IMR-90 (cell line): ENCODE data around the gene FAM83E. TPM values are rescaled to one million over a fixed set of nuclear protein-coding genes. Genes with fewer than 3 reads are reported as not detected.

ENCODE experiments used
- ATAC-seq: fragments of 200-7000 bp; cut with Tn5 transposase; 2 replicates; pipeline ENCODE4 v1.9.1; 2020; ENCODE audit warnings: low read depth, mild to moderate bottlenecking, moderate library complexity
- BruUV-seq: library from RNA; stranded (reverse); fragments of 400-500 nt; replicated peaks from 2 replicates; lab custom pipeline; 2021; lab: Mats Ljungman, UMichigan
- CTCF ChIA-PET: fragments of 300-600 bp; formaldehyde crosslinking; extraction: SDS; loops from one replicate; lab custom pipeline; 2021; ENCODE audit warnings: antibody characterized with exemption; lab: Yijun Ruan, JAX
- POLR2A ChIA-PET: fragments of 300-600 bp; sonication (Branson Sonifier 250); formaldehyde crosslinking; loops from one replicate; lab custom pipeline; 2022; ENCODE audit warnings: antibody characterized with exemption; ENCODE audit not compliant: unreplicated experiment; lab: Charles Lee
- DNase-seq: peaks from one replicate; pipeline ENCODE4 v3.0.0; 2013
- H2AFZ ChIP-seq: replicated peaks from 2 replicates; pipeline ENCODE3; 2013; ENCODE audit warnings: low read length, mild to moderate bottlenecking; ENCODE audit not compliant: poor library complexity
- H2AK5ac ChIP-seq: 2 replicates; pipeline ENCODE4 v1.6.1; 2013; ENCODE audit warnings: low read depth, low read length, inconsistent platforms
- H2AK9ac ChIP-seq: replicated peaks from 2 replicates; pipeline ENCODE3; 2013; ENCODE audit warnings: mild to moderate bottlenecking, low read depth, low read length, moderate library complexity; ENCODE audit not compliant: poor library complexity
- H2BK120ac ChIP-seq: 2 replicates; pipeline ENCODE4 v1.6.1; 2013; ENCODE audit warnings: low read depth, low read length, inconsistent platforms
- H2BK15ac ChIP-seq: 3 replicates; pipeline ENCODE4 v1.6.1; 2013; ENCODE audit warnings: low read depth, low read length, inconsistent platforms
- H2BK20ac ChIP-seq: 2 replicates; pipeline ENCODE4 v1.6.1; 2013; ENCODE audit warnings: low read depth, mild to moderate bottlenecking, inconsistent platforms, low read length, moderate library complexity
- H2BK5ac ChIP-seq: 2 replicates; pipeline ENCODE4 v1.6.1; 2013; ENCODE audit warnings: mild to moderate bottlenecking, low read depth, low read length, inconsistent platforms; ENCODE audit not compliant: poor library complexity, severe bottlenecking
- H3K14ac ChIP-seq: replicated peaks from 2 replicates; pipeline ENCODE4 v1.6.1; 2013; ENCODE audit warnings: low read depth, low read length, inconsistent platforms
- H3K18ac ChIP-seq: 2 replicates; pipeline ENCODE4 v1.6.1; 2013; ENCODE audit warnings: low read depth, low read length, control low read depth
- H3K23ac ChIP-seq: 2 replicates; pipeline ENCODE4 v1.6.1; 2013; ENCODE audit warnings: low read depth, low read length, inconsistent platforms
- H3K27ac ChIP-seq: 2 replicates; pipeline ENCODE4 v1.5.1; 2013; ENCODE audit warnings: mild to moderate bottlenecking, control low read depth, low read length; ENCODE audit not compliant: insufficient read depth
- H3K27me3 ChIP-seq: 2 replicates; pipeline ENCODE4 v1.6.1; 2013; ENCODE audit warnings: low read length; ENCODE audit not compliant: control insufficient read depth, insufficient read depth
- H3K36me3 ChIP-seq: 2 replicates; pipeline ENCODE4 v1.6.1; 2013; ENCODE audit warnings: low read length, mixed read lengths; ENCODE audit not compliant: control insufficient read depth, insufficient read depth
- H3K4ac ChIP-seq: 2 replicates; pipeline ENCODE4 v1.6.1; 2013; ENCODE audit warnings: low read depth, low read length, inconsistent platforms
- H3K4me1 ChIP-seq: 2 replicates; pipeline ENCODE4 v1.6.1; 2013; ENCODE audit warnings: low read length, mixed read lengths; ENCODE audit not compliant: control insufficient read depth, insufficient read depth
- H3K4me2 ChIP-seq: 2 replicates; pipeline ENCODE4 v1.6.1; 2013; ENCODE audit warnings: low read depth, mild to moderate bottlenecking, control low read depth, low read length, moderate library complexity
- H3K4me3 ChIP-seq: 2 replicates; pipeline ENCODE4 v1.5.1; 2013; ENCODE audit warnings: low read depth, mild to moderate bottlenecking, control low read depth, low read length, moderate library complexity; ENCODE audit not compliant: insufficient read depth
- H3K56ac ChIP-seq: 2 replicates; pipeline ENCODE4 v1.6.1; 2013; ENCODE audit warnings: low read length, inconsistent platforms; ENCODE audit not compliant: insufficient read depth; ENCODE audit errors: extremely low read depth
- H3K79me1 ChIP-seq, 2 experiments: 2 replicates each; pipeline ENCODE4 v1.6.1; 2013; ENCODE audit warnings: low read length in 2 of 2, inconsistent platforms in 1 of 2, low read depth in 1 of 2
- H3K9ac ChIP-seq: 2 replicates; pipeline ENCODE4 v1.6.1; 2013; ENCODE audit warnings: low read depth, low read length, control low read depth
- H3K9me1 ChIP-seq: 2 replicates; pipeline ENCODE4 v1.6.1; 2013; ENCODE audit warnings: low read length, inconsistent platforms; ENCODE audit not compliant: insufficient read depth
- H3K9me3 ChIP-seq: 2 replicates; pipeline ENCODE4 v1.6.1; 2013; ENCODE audit warnings: low read length; ENCODE audit not compliant: control insufficient read depth, insufficient read depth
- H4K20me1 ChIP-seq: 2 replicates; pipeline ENCODE4 v1.6.1; 2013; ENCODE audit warnings: low read length, inconsistent platforms; ENCODE audit not compliant: insufficient read depth
- H4K5ac ChIP-seq: 2 replicates; pipeline ENCODE4 v1.6.1; 2013; ENCODE audit warnings: mild to moderate bottlenecking, low read depth, low read length, control low read depth
- H4K8ac ChIP-seq, 2 experiments: 2 replicates each; pipeline ENCODE4 v1.6.1; 2013; ENCODE audit warnings: low read depth in 2 of 2, low read length in 2 of 2, control low read depth in 1 of 2, inconsistent platforms in 1 of 2
- H4K91ac ChIP-seq: 2 replicates; pipeline ENCODE4 v1.6.1; 2013; ENCODE audit warnings: low read depth, low read length, inconsistent platforms; ENCODE audit not compliant: insufficient read depth
- CHD1 ChIP-seq: IDR thresholded peaks from 2 replicates; pipeline ENCODE4 v1.6.1; 2012; ENCODE audit warnings: low read depth, low read length, improper control_type of control experiment
- NFE2L2 ChIP-seq: fragments of 150-350 bp; IDR thresholded peaks from 2 replicates; pipeline ENCODE4 v1.6.1; 2016; ENCODE audit warnings: low read depth, mild to moderate bottlenecking, low read length
- RAD21 ChIP-seq: IDR thresholded peaks from 2 replicates; pipeline ENCODE4 v1.6.1; 2012; ENCODE audit warnings: low read length, improper control_type of control experiment
- SMC3 ChIP-seq: fragments of 150-350 bp; IDR thresholded peaks from 2 replicates; pipeline ENCODE4 v1.6.1; 2016; ENCODE audit warnings: low read depth, mild to moderate bottlenecking, antibody characterized with exemption, low read length, moderate library complexity
- WGBS, 2 experiments: methylation state at CpG; one replicate each; pipeline versions ENCODE4 v1.1.5 to v1.1.7; 2013; ENCODE audit warnings: missing lambda C conversion rate in 2 of 2; ENCODE audit not compliant: insufficient read length in 1 of 2; ENCODE audit errors: extremely low coverage in 2 of 2; 5-methylcytosine and 5-hydroxymethylcytosine counted together
- dilution Hi-C: fragments of 300-500 bp; cut with HindIII; formaldehyde crosslinking; loops from one replicate; pipeline ENCODE4 v1.14.3; 2018; ENCODE audit warnings: low sequenced_read_pairs; ENCODE audit not compliant: unreplicated experiment
- in situ Hi-C: fragments of 300-500 bp; cut with MboI; formaldehyde crosslinking; loops from 3 replicates; pipeline ENCODE4 v1.14.3; 2019; ENCODE audit warnings: low sequenced_read_pairs, inconsistent platforms, mixed read lengths
- intact Hi-C: fragments of 100-400 bp; cut with micrococcal nuclease; formaldehyde crosslinking; loops from 2 replicates; pipeline ENCODE4 v1.10.0; 2022
- polyA plus RNA-seq, 3 experiments: library from polyadenylated mRNA; depleted of rRNA; stranded (reverse); fragments of >200 nt; gene quantifications; 2 replicates each; pipeline ENCODE4 v1.2.3, GENCODE V29; 2012; ENCODE audit warnings: low replicate concordance in 1 of 3
- total RNA-seq: library from RNA; depleted of rRNA; stranded (reverse); fragments of >200 nt; gene quantifications from 2 replicates; pipeline ENCODE4 v1.2.3, GENCODE V29; 2012

FAM83E gene
- total and polyA plus RNA-seq, 2 of the 4 experiments (the other 2 are of a cell fraction) = 0.05 to 0.36 TPM

DNA sequence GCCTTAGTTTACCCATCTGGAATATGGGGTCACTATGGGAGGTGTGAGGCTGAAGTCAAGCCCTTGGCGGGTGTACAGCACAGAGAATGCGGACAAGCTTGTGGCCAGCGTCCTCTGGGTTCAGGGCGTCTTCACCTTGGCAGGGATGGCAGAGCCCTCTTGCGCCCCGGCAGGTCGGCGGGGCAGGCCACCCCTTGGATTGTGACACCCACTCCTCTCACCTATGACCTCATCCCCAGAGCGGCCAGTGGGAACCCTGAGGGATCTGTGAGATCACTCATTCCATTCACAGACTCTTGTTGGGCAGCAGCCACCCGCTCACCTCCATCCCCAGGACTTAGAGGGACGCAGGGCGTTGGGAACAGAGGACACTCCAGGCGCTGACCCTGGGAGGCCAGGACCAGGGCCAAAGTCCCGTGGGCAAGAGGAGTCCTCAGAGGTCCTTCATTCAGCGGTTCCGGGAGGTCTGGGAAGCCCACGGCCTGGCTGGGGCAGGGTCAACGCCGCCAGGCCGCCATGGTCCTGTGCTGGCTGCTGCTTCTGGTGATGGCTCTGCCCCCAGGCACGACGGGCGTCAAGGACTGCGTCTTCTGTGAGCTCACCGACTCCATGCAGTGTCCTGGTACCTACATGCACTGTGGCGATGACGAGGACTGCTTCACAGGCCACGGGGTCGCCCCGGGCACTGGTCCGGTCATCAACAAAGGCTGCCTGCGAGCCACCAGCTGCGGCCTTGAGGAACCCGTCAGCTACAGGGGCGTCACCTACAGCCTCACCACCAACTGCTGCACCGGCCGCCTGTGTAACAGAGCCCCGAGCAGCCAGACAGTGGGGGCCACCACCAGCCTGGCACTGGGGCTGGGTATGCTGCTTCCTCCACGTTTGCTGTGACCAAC is 8.2 kb downstream of the FAM83E start, which contains the start of gene SPACA4 (continued):
- TF ChIP-seq CHD1 = no peak

- intact Hi-C loops (no loop called here), dilution Hi-C loops (no loop called here), in situ Hi-C loops (no loop called here)
- POLR2A ChIA-PET = no interaction called here
- Histone ChIP-seq H3K23ac (no peak overlapping the region), H3K18ac (no peak overlapping the region), H3K4me2 (no peak overlapping the region), H2BK20ac (no peak overlapping the region), H3K79me1 (no peaks in the 10 kb centered on the region), H3K4ac (no peak overlapping the region), H3K27ac (no peak overlapping the region), H3K9me1 (no peaks in the 10 kb centered on the region), H4K91ac (no peak overlapping the region), H4K20me1 (no peaks in the 10 kb centered on the region), H2BK120ac (no peak overlapping the region), H3K9ac (no peak overlapping the region), H4K5ac (no peak overlapping the region), H3K36me3 (no peaks in the 10 kb centered on the region), H2AFZ (no peak overlapping the region), H2BK15ac (no peak overlapping the region), H3K14ac (no peak overlapping the region), H2AK9ac (no peak overlapping the region), H2BK5ac (no peak overlapping the region), H3K9me3 (no peaks in the 10 kb centered on the region), H4K8ac (no peak overlapping the region), H3K27me3 (peaks cover 8% of the 10 kb centered on the region; the same call in 1 of the 2 replicates), H3K4me3 (no peak overlapping the region), H2AK5ac (no peak overlapping the region), H3K56ac (no peak overlapping the region), H3K4me1 (no peaks in the 10 kb centered on the region)
- TF ChIP-seq RAD21 = no peak
- no peak for TF ChIP-seq SMC3
- no peak for TF ChIP-seq NFE2L2
- no TSS peak for BruUV-seq
- CTCF ChIA-PET = interaction anchor here (0.6 kb wide), 1 partner anchor 93 kb away, joined by 3 read pairs; no protein-coding TSS in a partner anchor
- ATAC-seq = no peak
- no CpG with 5 or more reads among the region's 9 CpGs for WGBS, 2 experiments
- no peak for DNase-seq
These were observed 11.0 kb downstream of the FAM83E start for GRCh38 chr19:48603850-48604249.
